Endothelial cell of umbilical vein (primary cell): Measurements from ENCODE around the gene RAB31.

Source experiments
- EZH2 ChIP-seq: IDR thresholded peaks from 2 replicates; pipeline ENCODE4 v1.6.1; 2012; ENCODE audit warnings: borderline replicate concordance, low read depth, mild to moderate bottlenecking, moderate library complexity, low read length, inconsistent platforms; ENCODE audit not compliant: severe bottlenecking
- FOS ChIP-seq: IDR thresholded peaks from 2 replicates; pipeline ENCODE4 v1.6.1; 2011; ENCODE audit warnings: mild to moderate bottlenecking, low read length, moderate library complexity, borderline replicate concordance; ENCODE audit not compliant: insufficient read depth
- GATA2 ChIP-seq: IDR thresholded peaks from 2 replicates; pipeline ENCODE4 v1.7.0; 2011; ENCODE audit warnings: low read depth, mild to moderate bottlenecking, moderate library complexity, mixed read lengths, low read length; ENCODE audit not compliant: insufficient read length, insufficient read depth
- JUN ChIP-seq: IDR thresholded peaks from 2 replicates; pipeline ENCODE4 v1.6.1; 2011; ENCODE audit warnings: borderline replicate concordance, low read depth; ENCODE audit not compliant: insufficient read length, insufficient read depth
- MYC ChIP-seq: IDR thresholded peaks from one replicate; pipeline ENCODE4 v1.6.1; 2011; ENCODE audit warnings: mild to moderate bottlenecking, low read depth, low read length
- POLR2A ChIP-seq: IDR thresholded peaks from 2 replicates; pipeline ENCODE4 v1.6.1; 2012; ENCODE audit warnings: low read depth, mild to moderate bottlenecking, control low read depth, low read length
- POLR2AphosphoS5 ChIP-seq: IDR thresholded peaks from 2 replicates; pipeline ENCODE4 v1.6.1; 2012; ENCODE audit warnings: low read depth, mild to moderate bottlenecking, control low read depth, low read length, moderate library complexity; ENCODE audit not compliant: insufficient read depth
- TF ChIP-seq, protein P1 (sequence below), 2 donors: IDR thresholded peaks; 1 replicate in 1 of 2; 2 replicates in 1 of 2; pipeline ENCODE4 v1.5.1; 2011; ENCODE audit warnings: low read length in 2 of 2, mild to moderate bottlenecking in 2 of 2, moderate library complexity in 2 of 2, control low read depth in 1 of 2, inconsistent platforms in 1 of 2, low read depth in 1 of 2; ENCODE audit not compliant: insufficient read depth in 1 of 2; ENCODE audit errors: extremely low read depth in 1 of 2
- TF ChIP-seq, protein P2 (sequence below): IDR thresholded peaks from 2 replicates; pipeline ENCODE4 v1.6.1; 2011; ENCODE audit not compliant: insufficient read depth, insufficient read length

DNA sequence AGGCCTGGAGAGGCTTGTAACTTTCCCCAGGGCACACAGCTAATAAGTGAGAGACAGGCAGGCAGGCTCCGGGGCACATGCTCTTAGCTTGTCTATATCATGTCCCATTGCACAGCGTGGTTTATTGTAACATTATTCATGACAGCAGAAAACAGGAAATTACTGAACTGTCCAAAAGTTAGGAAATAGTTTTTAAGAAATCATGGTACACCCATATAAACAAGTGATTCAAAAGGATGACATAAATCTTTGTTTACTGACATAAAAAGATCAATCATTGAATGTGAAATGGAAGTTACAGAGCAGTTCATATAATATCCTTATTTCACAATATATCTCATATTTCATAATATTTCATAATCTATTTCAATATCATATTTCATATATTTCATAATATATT, 143.4 kb downstream of the RAB31 start:
- TF ChIP-seq, protein P1, sequence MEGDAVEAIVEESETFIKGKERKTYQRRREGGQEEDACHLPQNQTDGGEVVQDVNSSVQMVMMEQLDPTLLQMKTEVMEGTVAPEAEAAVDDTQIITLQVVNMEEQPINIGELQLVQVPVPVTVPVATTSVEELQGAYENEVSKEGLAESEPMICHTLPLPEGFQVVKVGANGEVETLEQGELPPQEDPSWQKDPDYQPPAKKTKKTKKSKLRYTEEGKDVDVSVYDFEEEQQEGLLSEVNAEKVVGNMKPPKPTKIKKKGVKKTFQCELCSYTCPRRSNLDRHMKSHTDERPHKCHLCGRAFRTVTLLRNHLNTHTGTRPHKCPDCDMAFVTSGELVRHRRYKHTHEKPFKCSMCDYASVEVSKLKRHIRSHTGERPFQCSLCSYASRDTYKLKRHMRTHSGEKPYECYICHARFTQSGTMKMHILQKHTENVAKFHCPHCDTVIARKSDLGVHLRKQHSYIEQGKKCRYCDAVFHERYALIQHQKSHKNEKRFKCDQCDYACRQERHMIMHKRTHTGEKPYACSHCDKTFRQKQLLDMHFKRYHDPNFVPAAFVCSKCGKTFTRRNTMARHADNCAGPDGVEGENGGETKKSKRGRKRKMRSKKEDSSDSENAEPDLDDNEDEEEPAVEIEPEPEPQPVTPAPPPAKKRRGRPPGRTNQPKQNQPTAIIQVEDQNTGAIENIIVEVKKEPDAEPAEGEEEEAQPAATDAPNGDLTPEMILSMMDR (IDR thresholded peaks at IDR 0.05; ENCODE audit: extremely low read depth in 1 of 2, insufficient read depth in 1 of 2, low read depth in 1 of 2, low read length in 2 of 2) = no peak
- TF ChIP-seq POLR2A (no peak), EZH2 (no peak), POLR2AphosphoS5 (no peak), GATA2 (no peak), FOS (no peak), JUN (no peak), MYC (no peak)
- TF ChIP-seq, protein P2, sequence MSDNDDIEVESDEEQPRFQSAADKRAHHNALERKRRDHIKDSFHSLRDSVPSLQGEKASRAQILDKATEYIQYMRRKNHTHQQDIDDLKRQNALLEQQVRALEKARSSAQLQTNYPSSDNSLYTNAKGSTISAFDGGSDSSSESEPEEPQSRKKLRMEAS = no peak
